Measurements from ENCODE around the gene TMEM175.

Gene TMEM175

DNA sequence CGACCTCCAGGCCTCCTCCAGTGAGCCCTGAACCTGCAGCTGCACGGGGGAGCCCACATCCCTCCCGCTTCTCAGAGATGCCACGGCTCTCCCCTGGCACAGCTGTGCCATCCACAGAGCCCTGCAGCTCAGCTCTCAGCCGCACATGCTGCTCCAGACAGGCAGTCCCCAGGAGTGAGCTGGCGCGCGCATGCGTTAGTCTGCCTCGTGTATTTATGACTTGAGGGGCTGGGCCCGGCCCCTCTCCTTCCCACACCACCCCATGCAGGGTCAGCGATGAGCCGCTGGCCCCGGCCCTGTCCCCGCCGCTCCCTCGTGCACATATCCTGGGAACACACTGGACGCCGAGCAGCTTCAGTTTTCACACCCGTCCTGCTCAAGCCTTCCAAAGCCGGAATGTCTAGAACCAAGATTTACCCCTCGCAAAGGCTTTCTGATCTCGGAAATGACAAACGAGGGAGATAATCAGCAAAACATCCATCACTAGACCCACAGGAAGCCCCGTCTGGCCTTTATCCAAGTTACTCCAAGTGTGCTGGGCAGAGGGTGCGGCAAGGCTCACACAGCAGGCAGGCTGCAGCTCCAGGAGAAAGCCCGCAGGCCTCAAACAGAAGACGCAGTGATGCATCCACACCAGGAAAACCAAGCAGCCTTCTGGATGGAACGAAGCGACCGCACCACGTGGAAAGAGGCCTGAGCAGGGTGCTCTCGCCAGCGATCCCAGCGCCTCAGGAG is 24.4 kb upstream of the TMEM175 start:
- H3K79me2 ChIP-seq (ENCODE audit: insufficient read depth, low read depth): no peaks in the 10 kb centered on the region
- no peak overlapping the region for H3K4me3 ChIP-seq (IDR thresholded peaks at IDR 0.05; ENCODE audit: insufficient read depth, low read depth, low read length)
- no peak overlapping the region for H2AFZ ChIP-seq (ENCODE audit: low read depth)
- no peak overlapping the region for H3K9ac ChIP-seq
- TF ChIP-seq, protein P1, sequence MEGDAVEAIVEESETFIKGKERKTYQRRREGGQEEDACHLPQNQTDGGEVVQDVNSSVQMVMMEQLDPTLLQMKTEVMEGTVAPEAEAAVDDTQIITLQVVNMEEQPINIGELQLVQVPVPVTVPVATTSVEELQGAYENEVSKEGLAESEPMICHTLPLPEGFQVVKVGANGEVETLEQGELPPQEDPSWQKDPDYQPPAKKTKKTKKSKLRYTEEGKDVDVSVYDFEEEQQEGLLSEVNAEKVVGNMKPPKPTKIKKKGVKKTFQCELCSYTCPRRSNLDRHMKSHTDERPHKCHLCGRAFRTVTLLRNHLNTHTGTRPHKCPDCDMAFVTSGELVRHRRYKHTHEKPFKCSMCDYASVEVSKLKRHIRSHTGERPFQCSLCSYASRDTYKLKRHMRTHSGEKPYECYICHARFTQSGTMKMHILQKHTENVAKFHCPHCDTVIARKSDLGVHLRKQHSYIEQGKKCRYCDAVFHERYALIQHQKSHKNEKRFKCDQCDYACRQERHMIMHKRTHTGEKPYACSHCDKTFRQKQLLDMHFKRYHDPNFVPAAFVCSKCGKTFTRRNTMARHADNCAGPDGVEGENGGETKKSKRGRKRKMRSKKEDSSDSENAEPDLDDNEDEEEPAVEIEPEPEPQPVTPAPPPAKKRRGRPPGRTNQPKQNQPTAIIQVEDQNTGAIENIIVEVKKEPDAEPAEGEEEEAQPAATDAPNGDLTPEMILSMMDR (conservative IDR thresholded peaks at IDR 0.05; ENCODE audit: low read depth, low read length): no peak
- no peaks in the 10 kb centered on the region for H3K4me1 ChIP-seq (ENCODE audit: low read depth, poor library complexity, severe bottlenecking)
- H3K27ac ChIP-seq: no peak overlapping the region
- H3K36me3 ChIP-seq (ENCODE audit: insufficient read depth): no peaks in the 10 kb centered on the region
- H3K27me3 ChIP-seq (ENCODE audit: insufficient read depth, low read depth): no peaks in the 10 kb centered on the region
- H3K4me2 ChIP-seq: no peak overlapping the region
- no peaks in the 10 kb centered on the region for H4K20me1 ChIP-seq (ENCODE audit: insufficient read depth)

DNA sequence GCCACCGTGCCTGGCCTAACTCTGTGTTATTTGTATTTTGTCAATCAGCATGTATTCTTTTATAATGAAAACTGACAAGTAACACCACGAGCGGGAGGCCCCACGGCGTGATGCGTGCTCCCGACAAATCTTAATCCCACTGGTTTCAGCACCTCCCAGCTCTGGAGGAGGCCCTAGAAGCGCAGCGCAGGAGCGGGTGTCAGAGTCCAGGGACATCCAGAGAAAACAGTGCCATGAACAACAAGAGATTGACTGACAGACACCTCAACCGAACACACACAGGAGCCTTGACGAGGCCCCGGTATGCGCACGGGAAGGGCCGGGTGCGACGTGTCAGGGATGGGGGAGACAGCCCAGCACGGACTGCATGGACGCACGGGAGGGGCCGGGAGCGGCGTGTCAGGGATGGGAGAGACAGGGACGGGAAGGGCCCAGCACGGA is 23.1 kb upstream of the TMEM175 start:
- Histone ChIP-seq H4K20me1 (ENCODE audit: insufficient read depth) (no peaks in the 10 kb centered on the region), H3K4me3 (IDR thresholded peaks at IDR 0.05; ENCODE audit: insufficient read depth, low read depth, low read length) (no peak overlapping the region), H3K4me2 (no peak overlapping the region), H3K27me3 (ENCODE audit: insufficient read depth, low read depth) (no peaks in the 10 kb centered on the region), H3K9ac (no peak overlapping the region), H2AFZ (ENCODE audit: low read depth) (no peak overlapping the region), H3K27ac (no peak overlapping the region), H3K79me2 (ENCODE audit: insufficient read depth, low read depth) (no peaks in the 10 kb centered on the region), H3K36me3 (ENCODE audit: insufficient read depth) (no peaks in the 10 kb centered on the region), H3K4me1 (ENCODE audit: low read depth, poor library complexity, severe bottlenecking) (no peaks in the 10 kb centered on the region)
- TF ChIP-seq, protein P1 (conservative IDR thresholded peaks at IDR 0.05; ENCODE audit: low read depth, low read length): no peak

- Histone ChIP-seq H3K27me3 (ENCODE audit: insufficient read depth, low read depth) (no peaks in the 10 kb centered on the region), H2AFZ (ENCODE audit: low read depth) (no peak overlapping the region), H3K79me2 (ENCODE audit: insufficient read depth, low read depth) (no peaks in the 10 kb centered on the region), H3K27ac (no peak overlapping the region), H3K4me1 (ENCODE audit: low read depth, poor library complexity, severe bottlenecking) (no peaks in the 10 kb centered on the region), H3K4me3 (IDR thresholded peaks at IDR 0.05; ENCODE audit: insufficient read depth, low read depth, low read length) (no peak overlapping the region), H3K9ac (no peak overlapping the region), H3K36me3 (ENCODE audit: insufficient read depth) (no peaks in the 10 kb centered on the region), H3K4me2 (no peak overlapping the region), H4K20me1 (ENCODE audit: insufficient read depth) (no peaks in the 10 kb centered on the region)
- TF ChIP-seq, protein P1 (conservative IDR thresholded peaks at IDR 0.05; ENCODE audit: low read depth, low read length): no peak
Measured at GRCh38 chr4:909821-910220, 22.4 kb upstream of the TMEM175 start.

GRCh38 chr4:910366-911091 is 21.7 kb upstream of the TMEM175 start:
- Histone ChIP-seq H3K4me1 (ENCODE audit: low read depth, poor library complexity, severe bottlenecking) (no peaks in the 10 kb centered on the region), H3K79me2 (ENCODE audit: insufficient read depth, low read depth) (peaks cover 5% of the 10 kb centered on the region; the same call in 1 of the 2 replicates), H3K4me2 (no peak overlapping the region), H3K9ac (no peak overlapping the region), H4K20me1 (ENCODE audit: insufficient read depth) (no peaks in the 10 kb centered on the region), H3K27me3 (ENCODE audit: insufficient read depth, low read depth) (no peaks in the 10 kb centered on the region), H3K4me3 (IDR thresholded peaks at IDR 0.05; ENCODE audit: insufficient read depth, low read depth, low read length) (no peak overlapping the region), H3K36me3 (ENCODE audit: insufficient read depth) (no peaks in the 10 kb centered on the region), H2AFZ (ENCODE audit: low read depth) (no peak overlapping the region), H3K27ac (no peak overlapping the region)
- TF ChIP-seq, protein P1 (conservative IDR thresholded peaks at IDR 0.05; ENCODE audit: low read depth, low read length): no peak

Data from KMS-11 (cell line).